HepG2 (cell line): ENCODE measurements around the gene ERFL. TPM values are rescaled to one million over a fixed set of nuclear protein-coding genes. Genes with fewer than 3 reads are reported as not detected.
A peak's percentile ranks its signal among the peaks of the same experiment; 100 is the strongest.

Source experiments
- BRCA1 ChIP-seq: sonication (generic); formaldehyde crosslinking; IDR thresholded peaks from 2 replicates; pipeline ENCODE4 v1.4.0; 2020; ENCODE audit warnings: missing genetic modification reagents
- FOXA3 ChIP-seq: IDR thresholded peaks from 2 replicates; pipeline ENCODE4 v1.6.1; 2016; ENCODE audit warnings: missing genetic modification reagents, missing compliant biosample characterization
- HOXA7 ChIP-seq: sonication (generic); formaldehyde crosslinking; IDR thresholded peaks from 2 replicates; pipeline ENCODE4 v1.8.1; 2022; ENCODE audit warnings: mild to moderate bottlenecking, missing genetic modification reagents, moderate library complexity
- NAIF1 ChIP-seq: sonication (generic); formaldehyde crosslinking; IDR thresholded peaks from 2 replicates; pipeline ENCODE4 v1.5.0; 2020; ENCODE audit warnings: mild to moderate bottlenecking, missing genetic modification reagents, borderline replicate concordance
- NCOA2 ChIP-seq: sonication (generic); formaldehyde crosslinking; IDR thresholded peaks from 2 replicates; pipeline ENCODE4 v1.8.0; 2022; ENCODE audit warnings: inconsistent platforms
- REL ChIP-seq: sonication (generic); formaldehyde crosslinking; conservative IDR thresholded peaks from 2 replicates; pipeline ENCODE4 v1.8.0; 2022; ENCODE audit warnings: mild to moderate bottlenecking, missing genetic modification reagents, moderate library complexity
- REPIN1 ChIP-seq: sonication (generic); formaldehyde crosslinking; IDR thresholded peaks from 2 replicates; pipeline ENCODE4 v1.8.0; 2022; ENCODE audit warnings: missing genetic modification reagents, low read depth, mild to moderate bottlenecking, borderline replicate concordance
- SNAPC4 ChIP-seq: sonication (generic); formaldehyde crosslinking; IDR thresholded peaks from 2 replicates; pipeline ENCODE4 v1.4.0; 2020; ENCODE audit warnings: mild to moderate bottlenecking, missing genetic modification reagents
- SOX5 ChIP-seq: IDR thresholded peaks from 2 replicates; pipeline ENCODE4 v1.6.1; 2016; ENCODE audit warnings: borderline replicate concordance
- STAT5B ChIP-seq: sonication (generic); formaldehyde crosslinking; IDR thresholded peaks from 2 replicates; pipeline ENCODE4 v1.4.0; 2020; ENCODE audit warnings: missing genetic modification reagents
- ZBTB42 ChIP-seq: sonication (generic); formaldehyde crosslinking; IDR thresholded peaks from 2 replicates; pipeline ENCODE4 v1.5.0; 2020; ENCODE audit warnings: mild to moderate bottlenecking, missing genetic modification reagents
- ZNF460 ChIP-seq: sonication (generic); formaldehyde crosslinking; IDR thresholded peaks from 2 replicates; pipeline ENCODE4 v1.5.1; 2020; ENCODE audit warnings: missing genetic modification reagents, mild to moderate bottlenecking, borderline replicate concordance
- ZNF629 ChIP-seq: sonication (generic); formaldehyde crosslinking; conservative IDR thresholded peaks from 2 replicates; pipeline ENCODE4 v1.5.0; 2020; ENCODE audit warnings: missing genetic modification reagents
- ZNF746 ChIP-seq: sonication (generic); formaldehyde crosslinking; IDR thresholded peaks from 2 replicates; pipeline ENCODE4 v1.8.0; 2022; ENCODE audit warnings: mild to moderate bottlenecking, missing genetic modification reagents
- ZNF747 ChIP-seq: sonication (generic); formaldehyde crosslinking; IDR thresholded peaks from 2 replicates; pipeline ENCODE4 v1.8.1; 2023; ENCODE audit warnings: missing genetic modification reagents, mild to moderate bottlenecking, borderline replicate concordance
- polyA plus RNA-seq, 8 experiments: library from polyadenylated mRNA; depleted of rRNA in 3 of 8; stranded (reverse) in 7 of 8; unstranded in 1 of 8; fragments of >200 nt; fragmentation: Illumina TruSeq in 4 of 8; extraction: Trizol in 4 of 8; gene quantifications; 2 replicates each; pipeline versions ENCODE4 v1.2.1 to v1.2.3, GENCODE V29; 2011 to 2016; ENCODE audit warnings: low read depth in 4 of 8, missing spikeins in 1 of 8, mixed read lengths in 1 of 8; ENCODE audit not compliant: insufficient read depth in 1 of 8
- total RNA-seq, 5 experiments: library from RNA; depleted of rRNA; stranded (reverse); fragments of >200 nt; fragmentation: Illumina TruSeq; extraction: Trizol; gene quantifications; 2 replicates each; pipeline ENCODE4 v1.2.3, GENCODE V29; 2016; ENCODE audit warnings: low read depth in 1 of 5
- TF ChIP-seq, protein P1 (sequence below): IDR thresholded peaks from 2 replicates; pipeline ENCODE4 v1.6.1; 2016; ENCODE audit warnings: low read depth, control low read depth
- TF ChIP-seq, protein P2 (sequence below): IDR thresholded peaks from 2 replicates; pipeline ENCODE4 v1.6.1; 2016; ENCODE audit warnings: missing biosample characterization, missing genetic modification reagents, low read depth
- TF ChIP-seq, protein P3 (sequence below): sonication (generic); formaldehyde crosslinking; IDR thresholded peaks from 2 replicates; pipeline ENCODE4 v1.5.0; 2020; ENCODE audit warnings: mild to moderate bottlenecking, missing genetic modification reagents

Gene ERFL
- total and polyA plus RNA-seq, 2 of the 13 experiments (the other 11 are each of a cell fraction or from before 2014, with no cell fraction given) = not detected

DNA sequence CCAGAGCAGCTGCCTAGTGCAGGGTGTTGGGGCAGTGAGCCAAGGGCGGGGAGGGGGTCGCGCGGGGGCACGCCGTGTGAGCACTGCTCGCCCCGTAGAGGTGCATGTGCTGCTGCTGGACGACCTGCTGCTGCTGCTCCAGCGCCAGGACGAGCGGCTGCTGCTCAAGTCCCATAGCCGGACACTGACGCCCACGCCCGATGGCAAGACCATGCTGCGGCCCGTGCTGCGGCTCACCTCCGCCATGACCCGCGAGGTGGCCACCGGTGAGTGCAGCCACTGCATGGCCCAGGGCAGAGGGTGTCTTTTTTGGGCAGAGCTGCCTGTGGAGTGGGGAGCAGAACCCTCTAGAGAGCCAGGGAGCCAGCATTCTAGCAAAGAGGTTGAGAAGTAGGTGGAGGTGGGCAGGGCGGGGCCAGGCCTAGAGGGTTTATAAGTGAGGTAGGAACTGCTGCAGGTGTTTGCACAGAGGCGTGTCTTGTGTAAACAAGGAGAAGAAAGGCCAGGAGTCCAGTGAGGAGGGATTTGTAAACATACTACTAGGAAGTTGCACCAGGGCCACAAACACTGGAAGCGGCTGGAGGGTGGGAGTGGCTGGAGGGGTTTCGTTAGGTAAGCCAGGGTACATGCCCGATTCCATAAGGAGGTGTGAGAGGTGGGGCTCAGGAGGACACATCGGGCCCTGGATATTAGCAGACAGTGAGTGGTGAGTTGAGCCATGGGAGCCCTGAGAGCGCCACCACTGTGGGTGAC lies 24.0 kb downstream of the ERFL start (continued):
- no peak for TF ChIP-seq ZNF460
- TF ChIP-seq SOX5 (CRISPR knock-in tag) = peak; percentile 83
- TF ChIP-seq ZNF746 = peak; percentile 96
- TF ChIP-seq FOXA3 (CRISPR knock-in tag) = peak; percentile 99
- TF ChIP-seq NCOA2 (CRISPR knock-in tag) = peak; percentile 81
- no peak for TF ChIP-seq ZNF747 (CRISPR knock-in tag)
- no peak for TF ChIP-seq ZBTB42 (CRISPR knock-in tag)
- TF ChIP-seq SNAPC4 (CRISPR knock-in tag) = no peak
- no peak for TF ChIP-seq BRCA1 (CRISPR knock-in tag)
- TF ChIP-seq, protein P1, sequence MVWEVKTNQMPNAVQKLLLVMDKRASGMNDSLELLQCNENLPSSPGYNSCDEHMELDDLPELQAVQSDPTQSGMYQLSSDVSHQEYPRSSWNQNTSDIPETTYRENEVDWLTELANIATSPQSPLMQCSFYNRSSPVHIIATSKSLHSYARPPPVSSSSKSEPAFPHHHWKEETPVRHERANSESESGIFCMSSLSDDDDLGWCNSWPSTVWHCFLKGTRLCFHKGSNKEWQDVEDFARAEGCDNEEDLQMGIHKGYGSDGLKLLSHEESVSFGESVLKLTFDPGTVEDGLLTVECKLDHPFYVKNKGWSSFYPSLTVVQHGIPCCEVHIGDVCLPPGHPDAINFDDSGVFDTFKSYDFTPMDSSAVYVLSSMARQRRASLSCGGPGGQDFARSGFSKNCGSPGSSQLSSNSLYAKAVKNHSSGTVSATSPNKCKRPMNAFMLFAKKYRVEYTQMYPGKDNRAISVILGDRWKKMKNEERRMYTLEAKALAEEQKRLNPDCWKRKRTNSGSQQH = no peak
- TF ChIP-seq, protein P2, sequence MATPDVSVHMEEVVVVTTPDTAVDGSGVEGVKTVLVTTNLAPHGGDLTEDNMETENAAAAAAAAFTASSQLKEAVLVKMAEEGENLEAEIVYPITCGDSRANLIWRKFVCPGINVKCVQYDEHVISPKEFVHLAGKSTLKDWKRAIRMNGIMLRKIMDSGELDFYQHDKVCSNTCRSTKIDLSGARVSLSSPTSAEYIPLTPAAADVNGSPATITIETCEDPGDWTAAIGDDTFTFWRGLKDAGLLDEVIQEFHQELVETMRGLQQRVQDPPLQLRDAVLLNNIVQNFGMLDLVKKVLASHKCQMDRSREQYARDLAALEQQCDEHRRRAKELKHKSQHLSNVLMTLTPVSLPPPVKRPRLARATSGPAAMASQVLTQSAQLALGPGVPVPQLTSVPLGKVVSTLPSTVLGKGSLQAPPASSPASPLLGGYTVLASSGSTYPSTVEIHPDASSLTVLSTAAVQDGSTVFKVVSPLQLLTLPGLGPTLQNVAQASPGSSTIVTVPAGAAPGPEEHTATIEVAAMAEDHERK (CRISPR knock-in tag) = no peak
- TF ChIP-seq STAT5B (CRISPR knock-in tag) = no peak
- TF ChIP-seq ZNF629 (CRISPR knock-in tag) = no peak
- TF ChIP-seq NAIF1 (CRISPR knock-in tag) = no peak
- TF ChIP-seq, protein P3, sequence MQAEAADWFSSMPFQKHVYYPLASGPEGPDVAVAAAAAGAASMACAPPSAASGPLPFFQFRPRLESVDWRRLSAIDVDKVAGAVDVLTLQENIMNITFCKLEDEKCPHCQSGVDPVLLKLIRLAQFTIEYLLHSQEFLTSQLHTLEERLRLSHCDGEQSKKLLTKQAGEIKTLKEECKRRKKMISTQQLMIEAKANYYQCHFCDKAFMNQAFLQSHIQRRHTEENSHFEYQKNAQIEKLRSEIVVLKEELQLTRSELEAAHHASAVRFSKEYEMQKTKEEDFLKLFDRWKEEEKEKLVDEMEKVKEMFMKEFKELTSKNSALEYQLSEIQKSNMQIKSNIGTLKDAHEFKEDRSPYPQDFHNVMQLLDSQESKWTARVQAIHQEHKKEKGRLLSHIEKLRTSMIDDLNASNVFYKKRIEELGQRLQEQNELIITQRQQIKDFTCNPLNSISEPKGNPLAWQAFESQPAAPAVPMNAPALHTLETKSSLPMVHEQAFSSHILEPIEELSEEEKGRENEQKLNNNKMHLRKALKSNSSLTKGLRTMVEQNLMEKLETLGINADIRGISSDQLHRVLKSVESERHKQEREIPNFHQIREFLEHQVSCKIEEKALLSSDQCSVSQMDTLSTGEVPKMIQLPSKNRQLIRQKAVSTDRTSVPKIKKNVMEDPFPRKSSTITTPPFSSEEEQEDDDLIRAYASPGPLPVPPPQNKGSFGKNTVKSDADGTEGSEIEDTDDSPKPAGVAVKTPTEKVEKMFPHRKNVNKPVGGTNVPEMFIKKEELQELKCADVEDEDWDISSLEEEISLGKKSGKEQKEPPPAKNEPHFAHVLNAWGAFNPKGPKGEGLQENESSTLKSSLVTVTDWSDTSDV (CRISPR knock-in tag) = no peak
- TF ChIP-seq HOXA7 (CRISPR knock-in tag) = no peak
- TF ChIP-seq REL (CRISPR knock-in tag) = no peak
- TF ChIP-seq REPIN1 (CRISPR knock-in tag) = no peak
